RWPE2 (cell line): ENCODE measurements around the gene LYSMD4.

Source experiments
- ATAC-seq: fragments of 200-7000 bp; cut with Tn5 transposase; 3 replicates; pipeline ENCODE4 v1.9.1; 2021; ENCODE audit warnings: low read depth
- DNase-seq: peaks from one replicate; pipeline ENCODE4 v3.0.0-alpha.2; 2020; ENCODE audit warnings: low spot score
- H3K27ac ChIP-seq: fragments of 450-650 bp; 2 replicates; pipeline ENCODE4 v1.5.1; 2017; ENCODE audit warnings: mild to moderate bottlenecking; ENCODE audit not compliant: poor library complexity, severe bottlenecking
- H3K27me3 ChIP-seq: fragments of 250-450 bp; sonication (Bioruptor Pico); 2 replicates; pipeline ENCODE4 v1.5.1; 2021; ENCODE audit warnings: mild to moderate bottlenecking, moderate library complexity; ENCODE audit not compliant: insufficient read depth, poor library complexity, severe bottlenecking
- H3K36me3 ChIP-seq: fragments of 250-450 bp; sonication (Bioruptor Pico); 2 replicates; pipeline ENCODE4 v1.5.1; 2020; ENCODE audit warnings: low read depth, mild to moderate bottlenecking, moderate library complexity
- H3K4me1 ChIP-seq: fragments of 250-450 bp; sonication (Bioruptor Pico); 2 replicates; pipeline ENCODE4 v1.5.1; 2021; ENCODE audit warnings: mild to moderate bottlenecking, moderate library complexity; ENCODE audit not compliant: insufficient read depth, poor library complexity, severe bottlenecking
- H3K4me3 ChIP-seq: fragments of 250-450 bp; sonication (Bioruptor Pico); 2 replicates; pipeline ENCODE4 v1.5.1; 2021; ENCODE audit warnings: mild to moderate bottlenecking, moderate library complexity; ENCODE audit not compliant: severe bottlenecking
- H3K9me3 ChIP-seq: fragments of 250-450 bp; sonication (Bioruptor Pico); 2 replicates; pipeline ENCODE4 v1.5.1; 2021; ENCODE audit warnings: mild to moderate bottlenecking, moderate library complexity; ENCODE audit not compliant: severe bottlenecking
- CTCF ChIP-seq: fragments of 450-650 bp; IDR thresholded peaks from one replicate; pipeline ENCODE4 v1.5.1; 2017; ENCODE audit warnings: mild to moderate bottlenecking, moderate library complexity; ENCODE audit not compliant: poor library complexity, severe bottlenecking

Gene LYSMD4

GRCh38 chr15:99680276-99680675 lies 53.0 kb downstream of the LYSMD4 start:
- ATAC-seq, result no peak
- no peak for DNase-seq
- Histone ChIP-seq H3K36me3 (peaks cover 44% of the 10 kb centered on the region), H3K27me3 (no peaks in the 10 kb centered on the region), H3K9me3 (no peaks in the 10 kb centered on the region), H3K4me1 (peaks cover 17% of the 10 kb centered on the region), H3K27ac (no peak overlapping the region), H3K4me3 (no peak overlapping the region)
- TF ChIP-seq CTCF, result no peak

DNA sequence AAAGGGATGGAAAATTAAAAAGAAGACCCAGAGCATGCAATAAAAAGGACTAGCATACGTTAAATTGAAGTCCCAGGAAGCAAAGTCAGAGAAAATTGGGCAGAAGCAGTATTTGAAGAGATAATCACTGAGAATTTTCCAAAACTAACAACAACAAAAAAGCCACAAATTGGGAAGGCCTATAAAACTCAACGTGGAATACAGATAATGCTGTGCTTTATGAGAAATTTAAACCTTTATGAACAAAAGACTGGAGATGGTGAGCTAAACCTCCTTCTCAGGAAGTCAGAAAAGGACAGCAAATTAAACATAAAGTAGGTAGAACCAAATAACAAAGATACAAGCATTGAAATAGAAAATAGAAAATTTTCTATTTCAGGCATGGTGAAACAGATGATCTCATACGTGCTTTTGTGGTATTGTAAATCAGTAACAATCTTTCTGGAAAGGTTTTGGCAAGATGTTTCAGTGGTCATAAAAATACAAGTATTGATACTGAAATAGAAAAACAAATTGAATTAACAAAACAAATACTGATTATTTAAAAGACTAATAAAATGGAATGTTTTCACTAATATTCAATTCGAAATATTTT lies 55.6 kb downstream of the LYSMD4 start:
- Histone ChIP-seq H3K4me1 (peaks cover 10% of the 10 kb centered on the region), H3K27me3 (no peaks in the 10 kb centered on the region), H3K27ac (no peak overlapping the region), H3K9me3 (no peaks in the 10 kb centered on the region), H3K4me3 (no peak overlapping the region), H3K36me3 (peaks cover 59% of the 10 kb centered on the region)
- DNase-seq (no peak), ATAC-seq (no peak)
- TF ChIP-seq CTCF, result no peak
